HCT116 (cell line): Measurements from ENCODE around the gene MNT. TPM values are rescaled to one million over a fixed set of nuclear protein-coding genes. Genes with fewer than 3 reads are reported as not detected.
"Not testable (repeated sequence)": the region's sequence is repeated elsewhere in the genome, so short reads cannot be mapped to it uniquely, and the experiment has no call there.

Source experiments
- ATAC-seq: fragments of 200-7000 bp; cut with Tn5 transposase; 2 replicates; pipeline ENCODE4 v1.9.1; 2020; ENCODE audit warnings: mild to moderate bottlenecking, moderate library complexity
- BruUV-seq: library from RNA; stranded (reverse); fragments of 400-500 nt; replicated peaks from 2 replicates; lab custom pipeline; 2021; lab: Mats Ljungman, UMichigan
- CTCF ChIA-PET: fragments of 300-600 bp; sonication (Branson Sonifier 250); formaldehyde crosslinking; loops from one replicate; lab custom pipeline; 2021; ENCODE audit warnings: antibody characterized with exemption; lab: Charles Lee
- POLR2A ChIA-PET: fragments of 300-600, 350-600 bp; sonication (Branson Sonifier 250); formaldehyde crosslinking; loops from one replicate; lab custom pipeline; 2021; ENCODE audit warnings: antibody characterized with exemption; lab: Charles Lee
- RAD21 ChIA-PET, 2 experiments: fragments of 300-600 bp; sonication (Branson Sonifier 250); formaldehyde crosslinking; loops; one replicate each; lab custom pipeline; 2023; ENCODE audit warnings: low total read pairs in 2 of 2; ENCODE audit not compliant: uncharacterized antibody in 2 of 2, unreplicated experiment in 2 of 2, low non-redundant PET in 1 of 2; lab: Charles Lee
- DNase-seq: peaks from one replicate; pipeline ENCODE4 v3.0.0-alpha.2; 2010; ENCODE audit warnings: low read depth, low spot score
- H2AFZ ChIP-seq: fragments of 200-600 bp; shearing (Covaris generic), sonication (generic); 2 replicates; pipeline ENCODE4 v1.6.1; 2017; ENCODE audit warnings: low read depth, mixed run types, mixed read lengths, antibody characterized with exemption, low read length; ENCODE audit not compliant: poor library complexity, severe bottlenecking
- H3K27ac ChIP-seq: 2 replicates; pipeline ENCODE4 v1.5.1; 2012; ENCODE audit warnings: low read depth, low read length
- H3K27me3 ChIP-seq: fragments of 200-600 bp; sonication (generic); 2 replicates; pipeline ENCODE4 v1.6.1; 2016; ENCODE audit warnings: mixed run types, low read length, mixed read lengths; ENCODE audit not compliant: insufficient read depth
- H3K36me3 ChIP-seq, 2 experiments: fragments of 200-500 bp in 1 of 2; fragments of 200-600 bp in 1 of 2; sonication (Bioruptor generic) in 1 of 2; sonication (generic) in 1 of 2; 2 replicates each; pipeline versions ENCODE4 v1.5.1 to v1.6.1; 2014 to 2016; ENCODE audit warnings: low read length in 2 of 2, inconsistent platforms in 1 of 2, mixed read lengths in 1 of 2, mixed run types in 1 of 2; ENCODE audit not compliant: insufficient read depth in 2 of 2, control insufficient read depth in 1 of 2
- H3K4me1 ChIP-seq, 2 experiments: fragments of 200-600 bp in 1 of 2; sonication (generic) in 1 of 2; 2 replicates each; pipeline versions ENCODE4 v1.5.1 to v1.6.1; 2012 to 2017; ENCODE audit warnings: low read length in 2 of 2, inconsistent platforms in 1 of 2, mild to moderate bottlenecking in 1 of 2, mixed read lengths in 1 of 2, mixed run types in 1 of 2, moderate library complexity in 1 of 2; ENCODE audit not compliant: insufficient read depth in 2 of 2, control insufficient read depth in 1 of 2
- H3K4me2 ChIP-seq: fragments of 200-600 bp; sonication (generic); 2 replicates; pipeline ENCODE4 v1.6.1; 2017; ENCODE audit warnings: mixed run types, low read length, mixed read lengths
- H3K4me3 ChIP-seq, 2 experiments: fragments of 200-600 bp in 1 of 2; sonication (generic) in 1 of 2; replicated peaks in 1 of 2; 2 replicates each; pipeline ENCODE4 v1.5.1; 2011 to 2016; ENCODE audit warnings: low read length in 2 of 2, control low read depth in 1 of 2, low read depth in 1 of 2, mild to moderate bottlenecking in 1 of 2, mixed read lengths in 1 of 2, mixed run types in 1 of 2
- H3K79me2 ChIP-seq: fragments of 200-600 bp; sonication (generic); 2 replicates; pipeline ENCODE4 v1.6.1; 2017; ENCODE audit warnings: mild to moderate bottlenecking, mixed run types, low read length, moderate library complexity, mixed read lengths; ENCODE audit not compliant: insufficient read depth
- H3K9ac ChIP-seq: fragments of 200-600 bp; sonication (generic); 2 replicates; pipeline ENCODE4 v1.6.1; 2016; ENCODE audit warnings: low read length, mixed read lengths
- H3K9me2 ChIP-seq: fragments of 200-600 bp; sonication (generic), shearing (Covaris generic); 2 replicates; pipeline ENCODE4 v1.6.1; 2017; ENCODE audit warnings: mixed run types, mild to moderate bottlenecking, moderate library complexity; ENCODE audit not compliant: insufficient read depth
- H3K9me3 ChIP-seq, 2 experiments: fragments of 200-500 bp in 1 of 2; fragments of 200-600 bp in 1 of 2; sonication (Bioruptor generic) in 1 of 2; sonication (generic) in 1 of 2; 2 replicates each; pipeline ENCODE4 v1.6.1; 2014 to 2017; ENCODE audit warnings: low read length in 2 of 2, mixed read lengths in 2 of 2, inconsistent platforms in 1 of 2, low read depth in 1 of 2, mild to moderate bottlenecking in 1 of 2, mixed run types in 1 of 2, moderate library complexity in 1 of 2; ENCODE audit not compliant: control insufficient read depth in 1 of 2, insufficient read depth in 1 of 2
- H4K20me1 ChIP-seq: fragments of 200-600 bp; sonication (generic), shearing (Covaris generic); 2 replicates; pipeline ENCODE4 v1.6.1; 2017; ENCODE audit warnings: mixed run types, mild to moderate bottlenecking, moderate library complexity; ENCODE audit not compliant: insufficient read depth
- CEBPB ChIP-seq: IDR thresholded peaks from 2 replicates; pipeline ENCODE4 v1.6.1; 2012; ENCODE audit warnings: low read depth
- EGR1 ChIP-seq: IDR thresholded peaks from 2 replicates; pipeline ENCODE4 v1.6.1; 2012; ENCODE audit warnings: low read depth
- FOSL1 ChIP-seq: IDR thresholded peaks from 2 replicates; pipeline ENCODE4 v1.6.1; 2012; ENCODE audit warnings: low read depth
- JUND ChIP-seq: IDR thresholded peaks from 2 replicates; pipeline ENCODE4 v1.6.1; 2012
- MAX ChIP-seq: IDR thresholded peaks from 2 replicates; pipeline ENCODE4 v1.6.1; 2012
- POLR2A ChIP-seq: IDR thresholded peaks from 2 replicates; pipeline ENCODE4 v1.7.0; 2011; ENCODE audit warnings: borderline replicate concordance; ENCODE audit not compliant: insufficient read depth, insufficient read length; ENCODE audit errors: extremely low read depth
- POLR2AphosphoS5 ChIP-seq: IDR thresholded peaks from 2 replicates; pipeline ENCODE4 v1.6.1; 2011; ENCODE audit warnings: mild to moderate bottlenecking, low read depth, low read length, moderate library complexity
- SRF ChIP-seq: IDR thresholded peaks from 2 replicates; pipeline ENCODE4 v1.6.1; 2012; ENCODE audit warnings: low read depth
- TCF7L2 ChIP-seq: IDR thresholded peaks from 2 replicates; pipeline ENCODE4 v1.7.0; 2011; ENCODE audit warnings: borderline replicate concordance, inconsistent platforms; ENCODE audit not compliant: insufficient read depth, insufficient read length; ENCODE audit errors: extremely low read depth
- YY1 ChIP-seq: IDR thresholded peaks from 2 replicates; pipeline ENCODE4 v1.6.1; 2011; ENCODE audit warnings: low read length, low read depth, moderate library complexity, mild to moderate bottlenecking; ENCODE audit not compliant: insufficient replicate concordance; ENCODE audit errors: extremely low read depth
- ZBTB33 ChIP-seq: IDR thresholded peaks from 2 replicates; pipeline ENCODE4 v1.6.1; 2011; ENCODE audit warnings: mild to moderate bottlenecking, low read length, moderate library complexity; ENCODE audit not compliant: insufficient replicate concordance; ENCODE audit errors: extremely low read depth
- ZFX ChIP-seq: fragments of 450-650 bp; IDR thresholded peaks from 2 replicates; pipeline ENCODE4 v1.6.1; 2017
- intact Hi-C: fragments of 100-400 bp; cut with micrococcal nuclease; formaldehyde crosslinking; loops from 2 replicates; pipeline ENCODE4 v1.10.0; 2022
- total RNA-seq: library from RNA; stranded (reverse); gene quantifications from one replicate; pipeline ENCODE4 v1.2.1, GENCODE V29; 2021; ENCODE audit not compliant: unreplicated experiment

The MNT gene
- total RNA-seq, 1 experiment from 2014 or later, result 37.0 TPM

GRCh38 chr17:2440930-2441329 lies 40.1 kb upstream of the MNT start:
- ATAC-seq, result no peak
- peaks cover 11 to 29% of the 10 kb centered on the region in 2 experiments; a peak in 3 of 4 replicates for H3K36me3 ChIP-seq
- no peak overlapping the region for H3K9ac ChIP-seq
- no peaks in the 10 kb centered on the region for H3K27me3 ChIP-seq
- DNase-seq, result no peak
- H3K79me2 ChIP-seq, result 0 out of 2 replicates have a peak, but pooled peaks cover 3% of the 10 kb centered on the region
- TF ChIP-seq POLR2AphosphoS5, result no peak
- TF ChIP-seq, all 23 proteins: peak for 0
- H3K9me2 ChIP-seq, result no peaks in the 10 kb centered on the region
- no peaks in the 10 kb centered on the region for H4K20me1 ChIP-seq
- no peaks in the 10 kb centered on the region for H3K4me1 ChIP-seq
- no peak overlapping the region for H2AFZ ChIP-seq
- no TSS peak for BruUV-seq
- RAD21 ChIA-PET, result no interaction called here
- no peaks in the 10 kb centered on the region for H3K9me3 ChIP-seq
- no peak overlapping the region for H3K4me3 ChIP-seq
- no peak overlapping the region for H3K4me2 ChIP-seq
- POLR2A ChIA-PET, result no interaction called here
- CTCF ChIA-PET, result no interaction called here
- intact Hi-C loops, result no loop called here
- no peak overlapping the region for H3K27ac ChIP-seq

GRCh38 chr17:2439997-2440396 lies 39.1 kb upstream of the MNT start:
- POLR2A ChIA-PET, H3K79me2 ChIP-seq, ATAC-seq, DNase-seq, H3K27me3 ChIP-seq, BruUV-seq, H4K20me1 ChIP-seq, H3K4me1 ChIP-seq, H2AFZ ChIP-seq, H3K9me3 ChIP-seq, H3K9me2 ChIP-seq, H3K27ac ChIP-seq, RAD21 ChIA-PET, H3K4me3 ChIP-seq, H3K9ac ChIP-seq, H3K4me2 ChIP-seq, intact Hi-C loops, CTCF ChIA-PET: not testable (repeated sequence)
- peaks cover 11 to 29% of the 10 kb centered on the region in 2 experiments; a peak in 3 of 4 replicates for H3K36me3 ChIP-seq

- no peak for ATAC-seq
- H3K9me3 ChIP-seq, result no peaks in the 10 kb centered on the region
- H3K36me3 ChIP-seq, result peaks cover 11 to 29% of the 10 kb centered on the region in 2 experiments; a peak in 3 of 4 replicates
- H3K27ac ChIP-seq, result no peak overlapping the region
- intact Hi-C loops, result no loop called here
- DNase-seq, result no peak
- no peaks in the 10 kb centered on the region for H3K4me1 ChIP-seq
- no peaks in the 10 kb centered on the region for H3K9me2 ChIP-seq
- H3K9ac ChIP-seq, result no peak overlapping the region
- RAD21 ChIA-PET, result no interaction called here
- POLR2A ChIA-PET, result no interaction called here
- H2AFZ ChIP-seq, result no peak overlapping the region
- no TSS peak for BruUV-seq
- H4K20me1 ChIP-seq, result no peaks in the 10 kb centered on the region
- no peaks in the 10 kb centered on the region for H3K27me3 ChIP-seq
- CTCF ChIA-PET, result no interaction called here
- H3K4me2 ChIP-seq, result no peak overlapping the region
- no peak overlapping the region for H3K4me3 ChIP-seq
- TF ChIP-seq JUND, result no peak
- no peak for TF ChIP-seq POLR2AphosphoS5
- TF ChIP-seq SRF, result no peak
- TF ChIP-seq TCF7L2, result no peak
- TF ChIP-seq ZBTB33, result no peak
- no peak for TF ChIP-seq FOSL1
- no peak for TF ChIP-seq YY1
- TF ChIP-seq ZFX, result no peak
- TF ChIP-seq CEBPB, result no peak
- no peak for TF ChIP-seq POLR2A
- TF ChIP-seq EGR1, result no peak
- TF ChIP-seq MAX, result no peak
- TF ChIP-seq, all 23 proteins: peak for 0
- H3K79me2 ChIP-seq, result peaks cover 6% of the 10 kb centered on the region; the same call in 1 of the 2 replicates
Measured at GRCh38 chr17:2438823-2439222, 38.0 kb upstream of the MNT start.
